ENCODE data around the gene TM7SF3.

DNA sequence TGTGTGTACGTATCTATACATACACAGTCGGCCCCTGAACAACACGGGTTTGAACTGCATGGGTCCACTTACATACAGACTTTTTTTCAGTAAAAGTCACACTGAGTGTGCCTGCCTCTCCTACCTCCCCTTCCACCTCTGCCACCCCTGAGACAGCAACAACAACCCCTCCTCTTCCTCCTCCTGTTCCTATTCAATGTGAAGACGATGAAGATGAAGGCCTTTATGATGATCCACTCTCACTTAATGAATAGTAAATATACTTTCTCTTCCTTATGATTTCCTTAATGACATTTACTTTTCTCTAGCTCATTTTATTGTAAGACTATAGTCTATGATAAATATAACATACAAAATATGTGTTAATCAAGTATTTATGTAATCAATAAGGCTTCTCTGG lies 25.5 kb downstream of the TM7SF3 start:
- no peak for TF ChIP-seq CTCF (conservative IDR thresholded peaks at IDR 0.05; ENCODE audit: low read depth, low read length)
- no peak for TF ChIP-seq EZH2 (IDR thresholded peaks at IDR 0.05; ENCODE audit: low read length, unreplicated experiment)
- no peak for TF ChIP-seq EZH2phosphoT487 (IDR thresholded peaks at IDR 0.05; ENCODE audit: borderline replicate concordance, low read length)
